GM12878 (cell line): ENCODE measurements around the gene SAYSD1.

Source experiments
- CHD1 ChIP-seq: IDR thresholded peaks from 2 replicates; pipeline ENCODE4 v1.6.1; 2012; ENCODE audit warnings: low read depth, low read length, improper control_type of control experiment
- ESRRA ChIP-seq: IDR thresholded peaks from 2 replicates; pipeline ENCODE4 v1.6.1; 2012; ENCODE audit warnings: mild to moderate bottlenecking, low read length, improper control_type of control experiment
- NRF1 ChIP-seq: conservative IDR thresholded peaks from 2 replicates; pipeline ENCODE4 v1.6.1; 2011; ENCODE audit warnings: mild to moderate bottlenecking, low read depth, low read length, improper control_type of control experiment
- SMARCA5 ChIP-seq: fragments of 450-650 bp; IDR thresholded peaks from 2 replicates; pipeline ENCODE4 v1.6.1; 2017; ENCODE audit warnings: mild to moderate bottlenecking
- SMC3 ChIP-seq: IDR thresholded peaks from 2 replicates; pipeline ENCODE4 v1.6.1; 2011; ENCODE audit warnings: low read length, improper control_type of control experiment, borderline replicate concordance
- ZNF217 ChIP-seq: fragments of 450-650 bp; IDR thresholded peaks from 2 replicates; pipeline ENCODE4 v1.6.1; 2017; ENCODE audit warnings: antibody characterized with exemption, mild to moderate bottlenecking
- TF ChIP-seq, protein P1 (sequence below), 3 experiments: IDR thresholded peaks in 2 of 3; conservative IDR thresholded peaks in 1 of 3; 2 replicates each; pipeline ENCODE4 v1.5.1; 2011; ENCODE audit warnings: low read depth in 3 of 3, low read length in 3 of 3, mild to moderate bottlenecking in 3 of 3, control low read depth in 2 of 3, moderate library complexity in 2 of 3, inconsistent platforms in 1 of 3, mixed read lengths in 1 of 3; ENCODE audit not compliant: control insufficient read depth in 2 of 3, insufficient read depth in 1 of 3; ENCODE audit errors: extremely low read depth in 1 of 3
- TF ChIP-seq, protein P2 (sequence below): IDR thresholded peaks from 2 replicates; pipeline ENCODE4 v1.6.1; 2012; ENCODE audit warnings: mild to moderate bottlenecking, low read depth, low read length

DNA sequence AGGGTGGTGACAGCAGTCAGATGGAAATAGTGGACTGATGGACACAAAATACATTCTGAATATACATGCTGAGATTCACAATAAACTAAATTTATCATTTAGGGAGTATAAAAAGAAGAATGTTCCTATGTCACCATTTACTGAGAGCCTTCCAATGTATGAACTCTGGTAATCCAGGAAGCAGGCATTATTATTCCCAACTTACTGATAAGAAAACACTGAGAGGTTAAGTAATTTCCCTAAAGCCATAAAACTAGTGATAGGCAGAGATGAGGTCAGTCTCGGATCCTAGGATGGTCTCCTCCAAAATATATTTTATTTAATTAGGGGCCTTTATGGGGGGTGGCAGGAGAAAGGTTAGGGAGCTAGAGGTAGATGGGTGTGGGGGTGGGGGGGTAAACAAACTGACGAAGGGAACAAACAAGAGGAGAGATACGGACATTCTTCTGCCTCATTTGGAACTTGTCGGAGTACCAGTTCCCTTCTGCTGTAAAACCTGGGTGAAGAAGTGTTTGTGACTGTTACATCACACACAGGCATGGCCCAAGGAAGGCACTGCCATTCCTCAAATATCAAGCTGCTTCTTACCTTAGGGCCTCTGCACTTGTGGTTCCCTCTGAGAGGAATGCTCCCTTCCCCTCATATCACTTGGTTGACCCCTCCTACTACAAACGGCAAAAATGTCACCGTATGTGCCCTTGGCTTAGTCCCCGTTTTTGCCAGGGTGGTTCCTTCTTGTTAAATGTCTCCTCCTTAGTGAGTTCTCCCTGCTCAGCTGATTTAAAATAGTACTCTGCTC, 6.7 kb downstream of the SAYSD1 start:
- TF ChIP-seq NRF1 (no peak), SMARCA5 (no peak), ZNF217 (no peak), SMC3 (no peak), CHD1 (no peak), ESRRA (no peak)
- TF ChIP-seq, protein P1, sequence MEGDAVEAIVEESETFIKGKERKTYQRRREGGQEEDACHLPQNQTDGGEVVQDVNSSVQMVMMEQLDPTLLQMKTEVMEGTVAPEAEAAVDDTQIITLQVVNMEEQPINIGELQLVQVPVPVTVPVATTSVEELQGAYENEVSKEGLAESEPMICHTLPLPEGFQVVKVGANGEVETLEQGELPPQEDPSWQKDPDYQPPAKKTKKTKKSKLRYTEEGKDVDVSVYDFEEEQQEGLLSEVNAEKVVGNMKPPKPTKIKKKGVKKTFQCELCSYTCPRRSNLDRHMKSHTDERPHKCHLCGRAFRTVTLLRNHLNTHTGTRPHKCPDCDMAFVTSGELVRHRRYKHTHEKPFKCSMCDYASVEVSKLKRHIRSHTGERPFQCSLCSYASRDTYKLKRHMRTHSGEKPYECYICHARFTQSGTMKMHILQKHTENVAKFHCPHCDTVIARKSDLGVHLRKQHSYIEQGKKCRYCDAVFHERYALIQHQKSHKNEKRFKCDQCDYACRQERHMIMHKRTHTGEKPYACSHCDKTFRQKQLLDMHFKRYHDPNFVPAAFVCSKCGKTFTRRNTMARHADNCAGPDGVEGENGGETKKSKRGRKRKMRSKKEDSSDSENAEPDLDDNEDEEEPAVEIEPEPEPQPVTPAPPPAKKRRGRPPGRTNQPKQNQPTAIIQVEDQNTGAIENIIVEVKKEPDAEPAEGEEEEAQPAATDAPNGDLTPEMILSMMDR (IDR thresholded peaks at IDR 0.05 in 2 of 3, conservative IDR thresholded peaks at IDR 0.05 in 1 of 3; ENCODE audit: control insufficient read depth in 2 of 3, extremely low read depth in 1 of 3, insufficient read depth in 1 of 3, low read depth in 3 of 3, low read length in 3 of 3) = no peak
- TF ChIP-seq, protein P2, sequence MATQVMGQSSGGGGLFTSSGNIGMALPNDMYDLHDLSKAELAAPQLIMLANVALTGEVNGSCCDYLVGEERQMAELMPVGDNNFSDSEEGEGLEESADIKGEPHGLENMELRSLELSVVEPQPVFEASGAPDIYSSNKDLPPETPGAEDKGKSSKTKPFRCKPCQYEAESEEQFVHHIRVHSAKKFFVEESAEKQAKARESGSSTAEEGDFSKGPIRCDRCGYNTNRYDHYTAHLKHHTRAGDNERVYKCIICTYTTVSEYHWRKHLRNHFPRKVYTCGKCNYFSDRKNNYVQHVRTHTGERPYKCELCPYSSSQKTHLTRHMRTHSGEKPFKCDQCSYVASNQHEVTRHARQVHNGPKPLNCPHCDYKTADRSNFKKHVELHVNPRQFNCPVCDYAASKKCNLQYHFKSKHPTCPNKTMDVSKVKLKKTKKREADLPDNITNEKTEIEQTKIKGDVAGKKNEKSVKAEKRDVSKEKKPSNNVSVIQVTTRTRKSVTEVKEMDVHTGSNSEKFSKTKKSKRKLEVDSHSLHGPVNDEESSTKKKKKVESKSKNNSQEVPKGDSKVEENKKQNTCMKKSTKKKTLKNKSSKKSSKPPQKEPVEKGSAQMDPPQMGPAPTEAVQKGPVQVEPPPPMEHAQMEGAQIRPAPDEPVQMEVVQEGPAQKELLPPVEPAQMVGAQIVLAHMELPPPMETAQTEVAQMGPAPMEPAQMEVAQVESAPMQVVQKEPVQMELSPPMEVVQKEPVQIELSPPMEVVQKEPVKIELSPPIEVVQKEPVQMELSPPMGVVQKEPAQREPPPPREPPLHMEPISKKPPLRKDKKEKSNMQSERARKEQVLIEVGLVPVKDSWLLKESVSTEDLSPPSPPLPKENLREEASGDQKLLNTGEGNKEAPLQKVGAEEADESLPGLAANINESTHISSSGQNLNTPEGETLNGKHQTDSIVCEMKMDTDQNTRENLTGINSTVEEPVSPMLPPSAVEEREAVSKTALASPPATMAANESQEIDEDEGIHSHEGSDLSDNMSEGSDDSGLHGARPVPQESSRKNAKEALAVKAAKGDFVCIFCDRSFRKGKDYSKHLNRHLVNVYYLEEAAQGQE = no peak
